Stimulated activated CD8-positive, alpha-beta memory T cell treated with anti-CD3 and anti-CD28 coated beads, Interleukin-12 subunit alpha, Interleukin-12 subunit beta, amount 100 ng/mL, for 1 hour (primary cell): ENCODE data around the gene ARMS2.

Source experiments
- DNase-seq: peaks from one replicate; pipeline ENCODE4 v3.0.0-alpha.2; 2020; ENCODE audit warnings: low read depth

ARMS2 gene

DNA sequence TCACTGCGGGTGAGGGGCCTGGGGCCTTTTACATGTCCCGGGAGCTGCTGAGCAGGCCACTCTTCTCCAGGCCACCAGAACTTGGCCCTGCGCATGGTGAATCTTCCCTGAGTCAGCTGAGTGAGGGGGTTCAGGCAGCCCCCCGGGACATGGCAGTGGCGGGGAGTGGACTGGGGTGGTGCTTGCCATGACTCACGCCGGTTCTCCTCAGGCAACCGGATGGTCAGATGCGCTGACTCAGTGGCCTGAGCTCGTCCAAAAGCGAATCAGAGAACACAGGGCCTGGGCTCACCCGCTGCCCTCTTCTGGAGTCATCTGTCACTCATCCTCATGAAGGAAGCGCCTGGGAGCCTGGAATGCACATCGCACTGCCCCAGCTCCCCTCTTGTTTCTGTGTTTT, 40.4 kb downstream of the ARMS2 start:
- DNase-seq, result no peak

DNA sequence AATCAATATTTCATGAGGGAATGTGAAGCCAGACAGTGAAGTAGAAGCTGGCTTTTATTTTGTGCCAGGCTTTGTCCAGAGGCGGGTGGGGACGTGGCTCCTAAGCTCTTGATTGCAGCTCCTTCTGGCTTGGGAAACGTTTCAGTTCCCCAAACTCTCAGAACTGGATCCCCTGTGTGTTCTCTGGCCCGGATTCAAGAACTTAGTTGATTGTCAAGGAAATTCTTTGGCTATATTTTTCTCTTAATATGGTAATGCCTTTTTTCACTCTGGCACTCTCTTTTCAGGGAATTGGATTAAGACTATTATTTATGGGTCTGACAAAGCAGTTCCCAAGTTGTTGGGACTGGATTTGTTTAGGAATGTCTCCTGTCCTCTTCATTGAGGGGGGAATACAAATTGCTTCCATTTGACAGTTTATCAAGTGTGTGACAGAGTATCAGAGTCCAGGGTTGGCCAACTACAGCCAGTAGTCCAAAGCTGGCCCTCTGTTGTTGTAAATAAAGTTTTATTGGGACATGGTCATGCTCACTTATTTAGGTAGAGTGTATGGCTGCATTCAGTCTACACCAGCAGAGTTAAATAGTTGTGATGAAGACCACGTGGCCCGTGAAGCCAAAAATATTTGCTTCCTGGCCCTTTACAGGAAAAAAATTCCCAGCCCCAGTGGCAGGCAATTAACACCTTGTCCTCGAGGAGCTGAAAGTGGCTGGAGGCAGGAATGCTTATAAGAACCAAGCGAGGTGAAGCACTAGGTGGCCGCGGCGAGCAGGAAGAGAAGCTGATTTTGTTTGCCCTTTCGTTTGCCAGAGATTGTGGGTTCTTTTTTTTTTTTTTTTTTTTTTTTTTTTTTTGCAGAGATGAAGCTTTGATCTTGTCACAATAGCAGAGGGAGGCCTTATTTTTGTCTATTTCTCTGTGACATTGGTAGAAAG, 41.2 kb downstream of the ARMS2 start:
- DNase-seq, result no peak

DNA sequence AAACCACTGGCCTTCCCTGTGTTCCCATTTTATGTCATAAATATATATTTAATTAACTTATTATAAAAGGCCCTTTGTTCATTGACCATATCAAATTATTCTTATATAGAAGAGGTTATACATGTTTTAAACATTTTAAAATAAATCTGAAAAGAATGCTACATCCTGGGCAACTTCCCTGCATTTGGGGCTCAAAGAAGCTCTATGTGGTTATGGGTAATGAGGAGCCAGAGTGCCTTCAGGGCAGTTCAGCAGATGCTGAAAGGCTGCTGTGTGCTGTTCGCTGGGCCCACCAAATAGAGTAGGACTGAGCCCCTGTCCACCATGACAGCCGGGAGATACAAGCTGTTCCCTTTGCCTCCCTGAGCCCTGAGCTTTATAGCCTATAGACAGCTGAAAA, 42.8 kb downstream of the ARMS2 start:
- no peak for DNase-seq

DNA sequence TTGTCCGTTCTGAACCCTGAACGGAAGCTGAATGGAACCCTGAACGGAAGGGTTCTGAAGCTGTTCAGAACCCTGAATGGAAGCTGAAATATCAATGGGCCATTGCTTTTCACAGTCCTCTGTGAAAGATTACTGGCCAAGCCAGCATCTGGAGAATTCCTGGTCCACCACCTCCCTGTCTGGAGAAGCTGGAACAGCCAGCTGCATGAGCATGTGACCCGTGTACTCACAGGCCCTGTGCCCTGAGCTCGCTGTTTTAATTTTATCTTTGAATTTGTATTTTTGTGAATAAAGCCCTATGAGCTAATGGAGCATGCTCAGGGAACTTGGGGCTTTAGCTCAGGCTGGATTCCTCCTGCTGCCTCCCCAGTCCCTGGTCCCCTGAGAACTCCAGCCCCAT, 44.1 kb downstream of the ARMS2 start:
- DNase-seq, result no peak

DNA sequence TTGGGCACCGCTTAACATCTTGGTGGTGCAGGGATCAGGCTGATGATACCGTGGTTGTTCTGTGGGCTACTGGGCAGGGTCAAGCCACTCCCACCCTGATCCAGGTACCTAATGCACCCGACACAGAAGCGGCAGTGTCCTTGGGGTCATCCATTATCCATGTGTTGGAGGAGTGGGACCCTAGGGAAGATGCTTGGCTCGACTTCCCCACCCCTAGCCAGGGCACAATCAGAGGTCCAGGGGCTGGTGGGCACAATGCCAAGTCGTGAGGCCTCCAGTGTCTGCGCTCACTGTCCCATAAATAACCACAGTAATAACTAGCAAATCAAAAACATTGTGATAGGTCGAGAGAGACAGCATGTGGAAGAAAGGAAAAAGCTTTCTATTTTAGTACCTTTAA, 44.6 kb downstream of the ARMS2 start:
- DNase-seq, result no peak

DNA sequence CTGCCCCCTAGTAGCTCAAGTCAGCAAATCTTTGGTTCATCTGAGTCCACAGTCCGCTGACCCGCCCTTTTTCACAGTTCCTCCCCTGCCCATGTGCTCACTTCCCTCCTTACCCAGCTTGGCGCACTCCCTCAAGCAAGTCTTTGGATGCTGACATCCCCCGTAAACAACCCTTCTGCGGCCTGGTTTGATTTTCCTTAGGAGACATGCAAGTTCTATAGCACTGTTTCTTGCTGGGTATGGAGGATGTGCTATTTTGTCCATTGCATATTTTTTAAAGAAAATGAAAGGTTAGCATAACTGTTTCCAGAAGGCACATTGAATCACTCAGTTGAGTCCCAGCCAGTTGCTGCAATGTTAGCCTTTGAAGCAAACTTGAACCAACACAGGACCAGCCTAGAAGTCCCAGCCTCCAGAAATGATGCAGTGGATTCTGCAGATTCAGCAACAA, 45.1 kb downstream of the ARMS2 start:
- DNase-seq, result no peak

DNA sequence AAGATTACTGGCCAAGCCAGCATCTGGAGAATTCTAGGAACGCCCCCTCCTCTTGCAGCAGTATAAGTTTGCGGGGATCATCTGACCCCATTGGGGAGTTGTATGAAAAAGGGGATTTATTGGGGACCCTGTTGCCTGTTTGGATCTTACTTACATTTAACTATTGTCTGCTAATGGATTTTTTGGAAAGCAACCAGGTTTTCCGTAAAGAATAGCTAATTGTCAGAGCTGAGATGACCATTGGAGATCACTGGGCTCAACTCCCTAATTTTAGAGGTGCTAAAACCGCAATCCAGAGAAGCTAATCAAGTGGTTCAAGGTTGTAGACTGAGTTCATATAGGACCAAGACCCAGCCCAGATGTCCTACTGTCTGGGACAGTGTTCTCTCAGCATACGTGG, 45.7 kb downstream of the ARMS2 start:
- no peak for DNase-seq

DNA sequence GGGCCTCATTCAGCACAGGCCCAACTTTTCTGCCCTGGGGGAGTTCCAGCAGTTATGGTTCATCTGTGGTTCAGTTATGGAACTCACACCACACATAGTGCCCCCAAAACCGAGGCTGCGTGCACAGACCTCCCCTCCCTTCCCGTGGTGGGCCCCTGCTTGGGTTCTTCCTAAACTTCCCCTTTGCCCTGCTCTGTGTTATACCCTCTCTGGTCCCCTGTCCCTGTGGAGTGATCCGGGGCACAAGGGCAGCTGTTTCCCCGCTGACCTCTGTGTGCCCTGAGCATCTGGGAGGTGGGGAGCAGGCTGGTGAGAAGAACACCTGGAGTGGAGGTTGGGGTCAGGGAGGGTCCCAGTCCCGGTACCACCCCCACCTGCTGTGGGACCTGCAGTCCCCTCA, 46.3 kb downstream of the ARMS2 start:
- DNase-seq, result no peak

DNA sequence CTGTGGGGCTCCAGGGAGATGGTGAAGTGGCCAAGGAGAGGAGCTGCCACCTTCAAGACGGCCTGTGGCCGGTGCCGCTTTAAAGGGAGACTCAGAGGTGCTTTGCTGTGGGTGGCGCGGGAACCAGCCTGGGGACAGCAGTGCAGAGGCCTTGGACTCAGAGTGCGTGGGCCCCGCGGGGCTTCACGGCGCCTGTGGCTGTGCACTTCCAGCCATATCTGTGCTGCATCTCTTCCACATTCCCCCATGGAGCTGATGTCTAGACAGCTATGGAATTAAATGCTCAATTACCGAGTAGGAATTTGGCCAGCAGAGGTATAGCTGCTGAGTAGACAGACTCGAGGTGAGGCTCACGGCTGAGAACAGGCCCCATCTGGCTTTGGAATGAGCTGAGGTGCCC, 48.6 kb downstream of the ARMS2 start:
- DNase-seq, result no peak

DNA sequence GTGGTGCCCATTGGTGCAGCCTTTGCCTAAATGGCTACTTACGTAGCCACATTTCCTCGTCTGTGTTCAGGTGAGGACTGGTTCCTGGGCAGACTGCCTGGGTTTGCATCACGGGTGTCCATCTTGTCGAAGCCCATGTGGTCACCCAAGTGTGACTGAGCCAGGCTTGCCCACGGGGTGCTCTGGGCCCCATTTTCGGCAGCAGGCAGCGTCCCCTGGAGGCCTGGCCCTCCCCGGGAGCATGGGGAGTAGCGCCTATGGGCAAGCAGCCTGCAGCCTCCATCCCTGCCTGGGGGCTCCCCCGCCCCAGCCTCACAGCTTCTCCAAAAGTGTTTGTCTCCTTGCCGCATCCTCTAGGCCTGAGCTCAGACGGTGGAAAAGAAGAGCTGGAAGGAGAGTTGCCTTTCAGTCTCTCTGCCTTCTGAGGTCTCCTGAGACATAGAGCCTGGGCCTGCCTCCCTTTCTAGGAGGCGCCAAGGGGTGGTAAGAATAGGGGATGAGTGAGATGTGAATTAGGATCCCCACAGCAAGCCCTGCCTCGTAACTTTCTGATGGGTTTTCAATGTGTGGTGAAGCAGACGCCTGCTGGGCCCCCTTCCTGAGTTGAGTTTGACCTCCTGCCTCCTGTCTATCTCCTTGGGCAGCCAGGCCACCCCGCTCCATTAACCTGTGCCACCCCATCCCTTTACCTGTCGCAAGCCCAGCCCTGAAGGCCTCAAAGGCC, 49.6 kb downstream of the ARMS2 start:
- no peak for DNase-seq

DNA sequence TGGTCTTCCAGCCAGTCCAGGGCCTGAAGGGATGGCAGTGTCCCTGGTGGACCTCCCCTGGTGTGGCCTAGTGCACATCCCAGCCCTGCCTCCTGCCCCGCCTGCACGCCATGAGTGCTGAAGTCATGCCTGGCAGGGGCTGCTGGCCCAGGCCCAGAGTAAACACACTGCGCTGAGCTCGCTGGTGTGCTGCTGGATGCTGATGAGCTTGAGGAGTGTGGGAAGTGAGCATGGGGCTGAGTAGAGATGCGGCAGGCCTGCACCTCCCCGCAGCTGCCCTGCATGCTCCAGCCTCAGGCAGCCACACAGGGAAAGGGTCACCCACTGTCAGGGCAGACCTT, 50.1 kb downstream of the ARMS2 start:
- DNase-seq, result no peak

DNA sequence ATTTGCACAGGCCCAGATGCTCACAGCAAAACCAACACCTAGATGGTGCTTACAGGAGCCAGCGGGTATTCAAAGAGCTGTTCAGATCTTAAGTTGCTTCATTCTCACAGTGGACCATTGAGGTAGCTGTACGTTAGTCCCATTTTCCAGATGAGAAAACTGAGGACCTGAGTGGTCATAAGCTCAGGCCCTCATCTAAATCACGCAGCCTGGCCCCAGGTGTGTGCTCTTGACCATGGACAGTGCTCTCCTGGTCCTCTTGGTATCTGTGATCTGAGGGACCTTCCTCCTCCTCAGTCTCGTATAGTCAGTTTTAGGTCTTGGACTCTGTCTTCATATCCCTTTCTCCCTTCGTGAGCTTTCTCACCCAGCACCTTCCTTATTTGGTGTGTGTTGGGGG, 50.6 kb downstream of the ARMS2 start:
- no peak for DNase-seq

DNA sequence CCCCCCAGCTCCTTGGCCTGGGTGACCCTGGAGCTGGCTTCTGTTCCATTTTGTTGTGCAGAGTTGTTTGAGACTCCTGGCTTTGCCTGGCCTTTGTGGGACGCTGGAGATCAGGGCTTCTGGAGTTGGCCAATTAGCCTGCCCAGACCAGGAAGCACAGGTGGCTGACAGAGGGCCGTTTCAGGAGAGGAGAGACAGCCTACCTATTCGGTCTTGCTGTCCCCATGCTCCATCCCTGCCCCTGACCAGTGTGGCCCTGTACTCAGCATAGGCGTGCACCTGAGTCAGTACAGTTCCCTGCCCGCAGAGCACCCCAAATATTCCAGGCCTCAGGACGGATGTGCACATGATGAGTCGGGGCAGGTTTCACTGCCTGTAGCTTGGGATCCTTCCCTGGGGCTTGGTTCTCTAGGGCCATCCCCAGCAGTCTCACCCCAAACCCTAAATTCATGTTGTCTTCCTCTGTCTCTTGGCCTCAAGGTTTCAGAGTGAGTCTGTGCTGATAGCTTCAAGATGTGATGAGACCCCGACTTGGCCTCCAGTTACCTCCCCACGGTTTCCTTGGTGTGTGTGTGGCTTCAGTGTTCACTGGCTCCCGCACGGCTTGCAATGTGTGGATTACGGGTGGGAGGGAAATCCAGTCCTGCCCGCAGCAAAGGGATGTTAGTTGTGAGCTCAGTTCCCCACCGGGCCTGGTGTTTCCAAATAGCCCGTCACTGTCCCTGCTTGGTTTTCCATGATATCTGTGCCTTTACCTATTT, 51.6 kb downstream of the ARMS2 start:
- no peak for DNase-seq
